Head of caudate nucleus (tissue), 42 donors: ENCODE data around the gene AP1AR.
"Not testable (repeated sequence)": the region's sequence is repeated elsewhere in the genome, so short reads cannot be mapped to it uniquely, and the experiment has no call there.

Experiments used
- DNase-seq, 42 donors: peaks; one replicate each; pipeline versions ENCODE4 v3.0.0 to v3.0.0-alpha.2; 2020 to 2021; ENCODE audit warnings: mixed read lengths in 7 of 42
- intact Hi-C: fragments of 100-400 bp; cut with DNase I; formaldehyde crosslinking; loops from one replicate; pipeline ENCODE4 v1.15.0; 2022

AP1AR gene

DNA sequence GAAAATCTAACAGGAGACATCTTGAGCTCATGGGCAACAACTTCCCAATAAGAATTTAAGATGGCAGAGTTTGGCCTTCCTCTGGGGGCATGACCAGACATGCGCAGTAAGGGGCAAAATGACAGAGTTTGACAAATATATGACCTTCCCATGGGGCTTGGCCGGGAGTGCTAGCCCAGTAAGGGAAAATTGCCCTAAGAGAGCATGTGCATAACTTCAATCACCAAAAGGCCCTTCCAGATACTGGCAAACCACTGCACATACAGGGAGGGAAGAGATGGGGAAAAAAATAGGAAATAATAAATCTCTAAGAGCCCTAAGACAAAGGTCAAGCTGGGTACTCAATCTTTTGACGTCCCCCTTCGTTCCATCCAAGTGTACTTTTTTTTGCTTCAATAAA, 40.7 kb downstream of the AP1AR start:
- intact Hi-C loops, result no loop called here
- no peak for DNase-seq

GRCh38 chr4:112274959-112275358, 43.4 kb downstream of the AP1AR start:
- intact Hi-C loops, result no loop called here

DNA sequence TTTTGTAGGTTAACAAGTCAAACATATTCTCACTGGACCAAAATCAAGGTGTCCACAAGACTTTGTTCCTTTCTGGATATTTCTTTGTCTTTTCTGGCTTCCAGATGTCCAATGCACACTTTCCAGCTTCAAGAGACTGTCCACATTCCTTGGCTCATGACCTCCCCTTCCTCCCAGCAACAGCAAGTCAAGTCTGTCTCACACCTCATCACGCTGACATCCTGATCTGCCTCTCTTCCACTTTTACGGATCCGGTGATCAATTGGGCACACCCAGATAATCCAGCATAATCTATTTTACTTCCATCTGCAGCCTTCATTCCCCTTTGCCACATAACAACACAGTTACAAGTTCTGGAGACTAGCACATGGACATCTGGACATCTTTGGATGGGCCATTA, 44.5 kb downstream of the AP1AR start:
- intact Hi-C loops, result no loop called here
- DNase-seq, result no peak

More at GRCh38 chr4:112274959-112275358, 43.4 kb downstream of the AP1AR start:
- no peak for DNase-seq

- intact Hi-C loops, result no loop called here
- no peak for DNase-seq
These were observed 45.6 kb downstream of the AP1AR start for GRCh38 chr4:112277220-112277619.

- intact Hi-C loops, result no loop called here
- DNase-seq, result no peak
These were observed 46.3 kb downstream of the AP1AR start for GRCh38 chr4:112277705-112278448.

- intact Hi-C loops, result no loop called here
- DNase-seq, result no peak
These were observed 47.7 kb downstream of the AP1AR start for GRCh38 chr4:112279025-112279881.

GRCh38 chr4:112279882-112280315, 48.3 kb downstream of the AP1AR start:
- DNase-seq, result no peak
- intact Hi-C loops, result no loop called here

DNA sequence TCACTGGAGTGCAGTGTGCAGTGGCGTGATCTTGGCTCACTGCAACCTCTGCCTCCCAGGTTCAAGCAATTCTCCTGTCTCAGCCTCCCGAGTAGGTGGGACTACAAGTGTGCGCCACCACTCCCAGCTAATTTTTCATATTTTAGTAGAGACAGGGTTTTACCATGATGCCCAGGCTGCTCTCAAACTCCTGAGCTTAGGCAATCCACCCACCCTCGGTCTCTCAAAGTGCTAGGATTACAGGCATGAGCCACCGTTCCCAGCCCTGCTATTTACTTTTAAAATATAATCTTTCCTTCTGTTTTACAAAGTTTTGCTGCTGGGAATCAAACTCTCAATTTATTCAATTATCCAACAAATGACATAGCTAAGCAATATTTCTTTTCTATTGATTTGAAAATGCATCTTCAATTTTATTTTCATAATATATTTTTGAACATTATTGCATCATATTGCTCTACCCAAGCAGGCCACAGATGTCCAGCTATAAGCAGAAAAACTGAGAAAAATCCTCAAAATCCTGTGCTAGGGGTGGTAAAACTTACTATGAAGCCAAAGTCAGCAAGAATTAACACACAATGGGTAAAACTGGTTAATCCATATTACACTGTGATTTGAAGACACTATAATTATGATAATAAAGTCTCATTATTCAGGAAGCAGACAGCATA, 48.9 kb downstream of the AP1AR start:
- intact Hi-C loops, result no loop called here
- DNase-seq, result no peak

- DNase-seq, intact Hi-C loops: not testable (repeated sequence)
These were observed 50.4 kb downstream of the AP1AR start for GRCh38 chr4:112281895-112282398.

DNA sequence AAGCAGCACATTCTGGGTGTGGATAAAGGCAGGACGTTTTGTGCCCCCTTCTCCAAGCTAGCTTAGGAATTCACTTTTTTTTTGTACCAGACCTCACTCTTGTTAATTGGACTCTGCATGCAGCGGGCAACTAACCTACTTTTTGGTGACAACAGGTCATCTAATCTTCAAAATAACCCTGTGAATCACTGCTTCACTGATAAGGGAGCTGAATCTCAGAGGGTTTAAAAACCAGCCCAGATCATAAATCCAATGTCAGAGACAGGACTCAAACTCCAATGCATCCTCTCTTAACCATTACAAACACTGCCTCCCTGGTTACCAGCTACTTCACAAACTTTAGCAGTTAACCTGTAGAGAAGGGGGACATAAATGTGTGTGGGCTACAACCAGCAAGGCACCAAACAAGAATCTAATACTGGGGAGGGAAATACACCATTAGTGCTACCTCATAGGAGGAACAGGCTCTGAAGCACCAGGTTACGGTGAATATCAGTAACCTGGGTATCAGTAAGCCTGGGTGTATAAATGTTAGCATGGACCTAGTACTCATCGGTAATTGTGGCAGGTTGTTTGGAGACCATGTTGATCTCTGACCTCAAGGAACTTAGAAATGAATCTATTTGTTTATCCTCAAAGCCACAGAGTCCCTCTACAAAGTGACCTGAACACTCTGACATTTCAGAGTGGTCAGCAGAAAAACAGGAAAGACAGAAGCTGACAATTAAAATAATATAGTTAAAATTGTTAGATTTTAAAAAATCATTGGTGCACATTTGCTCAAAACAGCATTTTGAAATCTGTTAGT, 51.5 kb downstream of the AP1AR start:
- DNase-seq, result no peak

DNA sequence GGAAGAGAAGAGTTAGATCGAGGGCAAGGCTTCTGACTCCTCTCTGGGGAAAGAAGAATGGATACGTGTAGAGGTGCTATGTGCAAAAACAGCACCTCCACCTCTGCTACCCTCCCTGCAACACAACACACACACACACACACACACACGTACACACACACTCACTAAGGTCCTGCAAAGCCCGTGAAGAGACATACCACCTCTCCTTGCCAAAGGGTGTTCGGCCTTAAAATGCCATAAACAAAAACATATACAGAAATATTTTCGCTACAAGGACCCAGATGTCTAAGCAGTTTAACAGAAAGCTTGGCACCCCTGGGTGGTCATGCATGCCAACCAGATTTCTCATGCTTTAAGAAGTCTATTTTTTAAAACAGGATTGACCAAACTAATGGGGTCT, 52.6 kb downstream of the AP1AR start:
- intact Hi-C loops, result no loop called here
- no peak for DNase-seq

More for the DNA sequence above, 51.5 kb downstream of the AP1AR start:
- intact Hi-C loops, result no loop called here

- DNase-seq, result peak in 7 of 42 donors; percentile 9 to 32 (median 23)
- intact Hi-C loops, result no loop called here
These were observed 53.2 kb downstream of the AP1AR start for GRCh38 chr4:112284662-112285411.

DNA sequence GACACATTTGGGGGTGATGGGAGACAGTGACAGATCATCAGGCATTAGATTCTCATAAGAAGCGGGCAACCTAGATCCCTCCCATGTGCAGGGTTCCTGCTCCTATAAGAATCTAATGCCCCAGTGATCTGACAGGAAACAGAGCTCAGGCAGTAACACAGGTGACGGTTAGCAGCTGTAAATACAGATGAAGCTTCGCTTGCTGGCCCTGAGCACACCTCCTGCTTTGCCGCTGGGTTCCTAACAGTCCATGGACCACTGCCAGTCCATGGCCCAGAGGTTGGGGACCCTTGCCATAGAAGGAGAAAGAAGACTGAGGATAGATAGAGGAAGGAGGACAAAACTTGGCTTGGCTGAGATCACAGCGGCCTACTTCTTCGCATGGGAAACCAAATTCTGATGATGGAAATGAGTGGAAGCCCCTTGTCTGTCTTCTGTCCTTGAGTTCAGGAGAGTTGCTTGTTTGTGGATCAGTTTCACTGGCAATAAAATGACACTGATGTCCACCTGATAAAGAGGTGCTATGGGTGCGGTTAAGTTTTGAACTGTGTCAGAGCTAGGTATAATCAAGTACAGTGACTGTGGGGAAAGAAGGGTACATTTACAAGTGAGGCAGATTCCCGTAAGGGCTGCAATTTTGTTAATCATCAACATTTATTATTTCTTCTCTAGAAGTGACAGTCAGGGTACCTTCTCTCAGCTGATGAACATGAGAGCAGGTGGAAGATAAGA, 55.8 kb downstream of the AP1AR start:
- intact Hi-C loops, result no loop called here
- DNase-seq, result no peak

- intact Hi-C loops, result no loop called here
- no peak for DNase-seq
These were observed 56.9 kb downstream of the AP1AR start for GRCh38 chr4:112288455-112288854.

DNA sequence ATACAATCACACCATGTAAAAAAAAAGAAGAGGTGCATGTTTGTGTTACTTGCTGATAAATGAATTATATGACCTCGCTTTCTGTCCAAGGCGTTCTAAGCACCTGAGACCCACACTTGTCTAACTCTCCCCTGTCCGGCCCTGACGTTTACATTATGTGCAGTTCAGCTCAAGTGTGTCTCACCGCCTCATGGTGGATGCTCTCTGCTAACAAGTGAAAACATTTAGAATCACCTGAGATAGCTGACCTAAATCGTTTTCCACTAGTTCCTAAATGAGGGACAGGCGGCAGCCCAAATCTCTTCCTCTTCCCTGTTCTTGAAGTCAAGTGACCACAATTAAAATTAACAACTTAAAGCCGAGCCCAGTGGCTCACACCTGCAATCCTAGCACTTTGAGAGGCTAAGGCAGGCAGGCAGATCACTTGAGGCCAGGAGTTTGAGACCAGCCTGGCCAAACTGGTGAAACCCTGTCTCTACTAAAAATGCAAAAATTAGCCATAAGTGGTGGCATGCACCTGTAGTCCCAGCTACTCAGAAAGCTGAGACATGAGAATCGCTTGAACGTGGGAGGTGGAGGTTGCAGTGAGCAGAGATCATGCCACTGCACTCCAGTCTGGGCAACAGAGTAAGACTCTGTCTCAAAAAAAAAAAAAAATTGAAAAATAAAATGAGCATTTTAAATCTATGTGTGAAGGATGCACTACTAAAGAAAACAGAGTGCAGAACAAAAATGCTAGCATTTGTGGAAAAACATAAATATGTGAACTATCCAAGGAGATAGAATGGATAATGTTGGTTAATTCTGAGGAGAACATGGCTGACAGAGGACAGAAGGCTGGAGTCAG, 58.0 kb downstream of the AP1AR start:
- intact Hi-C loops, result no loop called here
- no peak for DNase-seq

DNA sequence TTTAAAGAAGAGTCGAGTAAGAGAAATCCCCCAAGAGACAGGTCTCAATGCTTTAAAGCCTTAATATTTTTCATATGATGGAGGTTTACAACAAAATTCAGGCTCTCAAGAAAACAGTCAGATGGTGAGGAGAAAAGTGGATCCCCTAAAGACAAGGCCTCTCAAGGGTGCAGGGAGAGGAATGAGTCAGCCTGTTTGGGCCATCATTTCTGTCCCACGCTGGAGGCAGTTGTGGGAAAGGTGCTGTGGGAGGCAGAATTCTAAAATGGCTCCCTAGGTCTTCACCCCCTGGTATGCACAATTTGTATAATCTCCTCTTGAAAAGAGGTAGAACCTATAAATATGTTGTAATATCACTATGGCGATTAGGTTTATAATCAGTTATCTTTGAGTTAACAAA, 58.8 kb downstream of the AP1AR start:
- intact Hi-C loops, result no loop called here
- DNase-seq, result no peak
